CD4-positive, alpha-beta memory T cell (primary cell): ENCODE measurements around the gene SLX4IP. TPM values are rescaled to one million over a fixed set of nuclear protein-coding genes. Genes with fewer than 3 reads are reported as not detected.
A peak's percentile ranks its signal among the peaks of the same experiment; 100 is the strongest.

Experiments
- CTCF ChIA-PET: fragments of 350-600 bp; sonication (Branson Sonifier 250); formaldehyde crosslinking; loops from one replicate; lab custom pipeline; 2021; ENCODE audit warnings: inconsistent platforms; ENCODE audit not compliant: partially characterized antibody; lab: Charles Lee
- POLR2A ChIA-PET: fragments of 350-600 bp; sonication (Branson Sonifier 250); formaldehyde crosslinking; loops from one replicate; lab custom pipeline; 2021; ENCODE audit not compliant: partially characterized antibody; lab: Charles Lee
- DNase-seq, 5 donors: peaks; one replicate each; pipeline versions ENCODE4 v3.0.0 to v3.0.0-alpha.2; 2020 to 2022; ENCODE audit warnings: mixed read lengths in 1 of 5
- H3K27ac ChIP-seq: one replicate; pipeline ENCODE4 v1.7.0; 2013; ENCODE audit warnings: low read depth, low read length
- H3K27me3 ChIP-seq: 2 replicates; pipeline ENCODE4 v1.7.0; 2013; ENCODE audit warnings: mild to moderate bottlenecking, low read length, moderate library complexity; ENCODE audit not compliant: insufficient read depth
- H3K36me3 ChIP-seq: 2 replicates; pipeline ENCODE4 v1.7.0; 2013; ENCODE audit warnings: mild to moderate bottlenecking, low read length, moderate library complexity; ENCODE audit not compliant: insufficient read depth
- H3K4me1 ChIP-seq: 2 replicates; pipeline ENCODE4 v1.7.0; 2013; ENCODE audit warnings: mild to moderate bottlenecking, low read length, moderate library complexity; ENCODE audit not compliant: insufficient read depth
- H3K4me3 ChIP-seq, 2 donors: one replicate each; pipeline ENCODE4 v1.7.0; 2013; ENCODE audit warnings: low read length in 2 of 2, mild to moderate bottlenecking in 1 of 2
- H3K9me3 ChIP-seq, 2 donors: one replicate each; pipeline ENCODE4 v1.7.0; 2013; ENCODE audit warnings: low read length in 2 of 2, control low read depth in 1 of 2; ENCODE audit not compliant: control insufficient read depth in 1 of 2
- H3K27ac Mint-ChIP-seq, 7 donors: one replicate each; pipeline ENCODE4 v1.8.0; 2020 to 2021; ENCODE audit warnings: mixed read lengths in 7 of 7, mild to moderate bottlenecking in 6 of 7, inconsistent platforms in 3 of 7, moderate library complexity in 3 of 7
- H3K27me3 Mint-ChIP-seq, 2 donors: one replicate each; pipeline ENCODE4 v1.8.0; 2020 to 2021; ENCODE audit warnings: mixed read lengths in 2 of 2
- H3K36me3 Mint-ChIP-seq, 2 donors: one replicate each; pipeline ENCODE4 v1.8.0; 2020 to 2021; ENCODE audit warnings: mixed read lengths in 2 of 2, inconsistent platforms in 1 of 2, mild to moderate bottlenecking in 1 of 2
- H3K4me1 Mint-ChIP-seq, 4 donors: one replicate each; pipeline ENCODE4 v1.8.0; 2020 to 2021; ENCODE audit warnings: mixed read lengths in 4 of 4, mild to moderate bottlenecking in 1 of 4
- H3K4me3 Mint-ChIP-seq, 8 donors: one replicate each; pipeline ENCODE4 v1.8.0; 2020 to 2021; ENCODE audit warnings: mixed read lengths in 8 of 8, mild to moderate bottlenecking in 7 of 8, moderate library complexity in 6 of 8, inconsistent platforms in 3 of 8
- H3K9me3 Mint-ChIP-seq, 8 donors: one replicate each; pipeline ENCODE4 v1.8.0; 2020 to 2021; ENCODE audit warnings: mixed read lengths in 8 of 8, mild to moderate bottlenecking in 5 of 8, inconsistent platforms in 3 of 8, moderate library complexity in 1 of 8
- intact Hi-C: fragments of 100-400 bp; cut with micrococcal nuclease; formaldehyde crosslinking; loops from one replicate; pipeline ENCODE4 v1.15.1; 2023
- polyA plus RNA-seq, 2 donors: library from polyadenylated mRNA; unstranded; fragments of 300-500 nt; fragmentation: Illumina TruSeq; gene quantifications; one replicate each; pipeline ENCODE4 v1.2.3, GENCODE V29; 2021
- total RNA-seq, 2 experiments: library from RNA; stranded (reverse); gene quantifications; one replicate each; pipeline ENCODE4 v1.2.3, GENCODE V29; 2021

SLX4IP gene
- total and polyA plus RNA-seq, 4 experiments from 2014 or later: 1.5 to 6.6 (median 4.0) TPM

DNA sequence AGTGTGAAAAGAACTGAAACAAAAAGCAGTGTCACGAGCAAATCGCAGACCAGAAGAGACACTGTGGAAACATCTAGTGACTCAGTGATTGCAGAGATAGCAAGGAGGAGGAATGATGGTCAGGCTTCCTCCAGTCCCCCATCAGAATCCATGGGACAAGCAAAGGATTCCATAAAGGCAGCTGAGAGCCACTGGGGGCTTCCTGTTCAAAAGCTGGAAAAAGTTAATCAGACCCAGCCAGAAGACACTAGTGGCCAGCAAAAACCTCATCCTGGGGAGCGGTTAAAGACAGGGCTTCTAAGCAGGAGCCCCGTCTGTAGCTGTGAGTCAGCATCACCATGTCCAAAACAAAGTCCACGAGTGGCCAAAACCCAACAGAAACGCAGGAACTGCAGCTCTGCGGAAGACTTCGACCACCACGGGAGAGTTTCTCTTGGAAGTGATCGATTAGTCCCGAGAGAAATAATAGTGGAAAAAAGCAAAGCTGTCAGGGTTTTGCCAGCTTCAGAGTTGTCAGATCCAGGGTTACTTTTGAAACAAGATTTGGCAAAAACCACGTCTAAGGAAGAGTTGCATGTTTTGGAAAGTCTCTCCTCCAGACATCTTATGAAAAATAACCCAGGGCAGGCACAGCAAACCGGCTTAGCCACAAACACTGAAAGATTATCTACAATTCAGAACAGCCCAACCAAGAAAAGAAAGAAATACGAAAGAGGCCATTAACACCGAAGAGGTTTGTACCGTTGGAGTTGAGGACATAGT is 187.7 kb downstream of the SLX4IP start:
- CTCF ChIA-PET: no interaction called here
- no peak overlapping the region for H3K4me3 ChIP-seq
- H3K36me3 Mint-ChIP-seq: peaks cover 9 to 33% of the 10 kb centered on the region in 2 donors
- POLR2A ChIA-PET: no interaction called here
- no peaks in the 10 kb centered on the region for H3K27me3 ChIP-seq
- H3K9me3 Mint-ChIP-seq: peaks cover 0 to 2% (median 0%) of the 10 kb centered on the region in 8 donors
- no peak overlapping the region for H3K4me3 Mint-ChIP-seq
- intact Hi-C loops: no loop called here
- H3K27ac Mint-ChIP-seq: peak overlapping the region in 1 of 7 donors; percentile 32
- no peaks in the 10 kb centered on the region for H3K4me1 Mint-ChIP-seq
- H3K36me3 ChIP-seq: no peaks in the 10 kb centered on the region
- H3K9me3 ChIP-seq: no peaks in the 10 kb centered on the region
- no peak overlapping the region for H3K27ac ChIP-seq
- no peak for DNase-seq
- no peaks in the 10 kb centered on the region for H3K4me1 ChIP-seq
- H3K27me3 Mint-ChIP-seq: no peaks in the 10 kb centered on the region

DNA sequence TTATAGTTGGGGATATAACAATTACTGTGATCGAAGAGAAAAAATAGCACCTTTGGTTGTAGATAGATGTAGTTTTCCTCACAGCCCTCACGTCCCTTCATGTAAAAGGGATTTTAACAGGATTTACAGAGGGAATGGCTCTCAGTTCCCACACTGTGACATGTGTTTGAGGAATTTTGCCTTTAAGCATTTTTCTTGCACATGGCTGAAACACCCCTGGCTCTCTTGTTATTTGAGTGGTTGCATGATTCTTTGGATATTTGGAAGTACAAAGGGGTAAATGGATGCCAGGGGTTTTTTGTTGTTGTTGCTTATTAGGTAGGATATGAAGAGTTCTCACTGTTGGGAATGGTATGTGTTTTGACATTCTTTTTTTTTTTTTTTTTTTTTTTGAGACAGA is 190.5 kb downstream of the SLX4IP start:
- Mint-ChIP-seq H3K4me3 (no peak overlapping the region), H3K27ac (no peak overlapping the region), H3K27me3 (no peaks in the 10 kb centered on the region), H3K4me1 (no peaks in the 10 kb centered on the region), H3K36me3 (peaks cover 9 to 33% of the 10 kb centered on the region in 2 donors), H3K9me3 (peaks cover 0 to 2% (median 0%) of the 10 kb centered on the region in 8 donors)
- DNase-seq: no peak
- H3K36me3 ChIP-seq: no peaks in the 10 kb centered on the region
- intact Hi-C loops: no loop called here
- no peaks in the 10 kb centered on the region for H3K9me3 ChIP-seq
- H3K27ac ChIP-seq: no peak overlapping the region
- H3K4me1 ChIP-seq: no peaks in the 10 kb centered on the region
- ChIA-PET POLR2A (no interaction called here), CTCF (no interaction called here)
- H3K27me3 ChIP-seq: no peaks in the 10 kb centered on the region
- no peak overlapping the region for H3K4me3 ChIP-seq

DNA sequence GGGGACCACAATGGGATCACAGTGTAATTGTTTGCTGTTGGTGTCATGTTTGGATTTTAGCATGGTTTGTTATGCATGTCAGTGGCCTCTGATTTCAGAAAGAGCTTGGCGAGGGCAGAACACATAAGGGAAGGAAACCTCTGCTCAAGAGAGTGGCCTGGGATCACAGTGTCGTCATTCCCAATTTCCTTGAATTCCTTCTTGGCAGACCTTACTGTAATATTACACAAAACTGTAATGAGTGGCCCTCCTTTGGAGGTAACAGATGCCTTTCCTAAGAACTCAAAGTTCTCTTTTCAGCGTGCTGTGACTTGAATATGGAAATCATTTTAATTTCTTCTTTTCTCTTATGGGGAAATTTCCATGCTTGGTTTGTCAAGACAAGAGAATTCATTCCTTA is 191.8 kb downstream of the SLX4IP start:
- Mint-ChIP-seq H3K4me3 (no peak overlapping the region), H3K36me3 (peaks cover 6 to 26% of the 10 kb centered on the region in 2 donors), H3K27ac (no peak overlapping the region), H3K4me1 (no peaks in the 10 kb centered on the region), H3K9me3 (peaks cover 0 to 2% (median 0%) of the 10 kb centered on the region in 8 donors), H3K27me3 (no peaks in the 10 kb centered on the region)
- Histone ChIP-seq H3K9me3 (no peaks in the 10 kb centered on the region), H3K4me1 (no peaks in the 10 kb centered on the region), H3K36me3 (no peaks in the 10 kb centered on the region), H3K4me3 (no peak overlapping the region), H3K27ac (no peak overlapping the region), H3K27me3 (no peaks in the 10 kb centered on the region)
- ChIA-PET POLR2A (no interaction called here), CTCF (no interaction called here)
- DNase-seq: no peak
- intact Hi-C loops: no loop called here

DNA sequence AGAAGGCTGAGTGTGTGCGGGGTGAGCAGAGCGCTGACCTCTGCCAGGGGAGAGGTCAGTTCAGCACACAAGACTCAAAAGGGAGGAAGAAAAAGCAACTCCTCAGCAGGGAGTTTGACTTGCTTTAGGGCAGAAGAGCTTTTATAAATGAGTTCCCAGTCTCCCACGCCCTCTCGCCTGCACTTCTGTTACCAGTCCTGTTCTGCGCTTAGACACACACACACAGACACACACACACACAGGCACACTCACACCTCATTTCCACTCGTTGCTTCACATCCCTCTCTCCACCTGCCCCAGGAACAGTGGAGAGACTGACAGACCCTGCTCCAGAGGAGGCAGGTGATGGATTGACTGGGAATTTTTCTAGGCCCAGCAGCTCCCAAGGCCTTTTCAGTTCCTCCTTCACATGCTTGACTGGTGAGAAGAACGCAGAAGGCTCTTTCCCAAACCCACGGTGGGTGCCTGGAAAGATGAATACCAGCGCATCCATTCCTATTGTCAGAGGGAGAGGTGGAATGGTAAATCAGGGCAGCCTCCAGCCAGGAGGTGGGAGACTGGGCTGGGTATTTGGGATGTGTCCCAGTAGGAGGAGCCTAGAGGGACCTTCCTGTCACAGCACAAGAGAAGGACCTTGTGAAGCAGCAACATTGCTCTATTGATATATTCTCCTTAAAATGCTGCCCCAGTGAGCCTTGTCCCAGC is 195.0 kb downstream of the SLX4IP start:
- no peak overlapping the region for H3K4me3 ChIP-seq
- ChIA-PET CTCF (no interaction called here), POLR2A (no interaction called here)
- H3K27ac ChIP-seq: no peak overlapping the region
- H3K36me3 ChIP-seq: no peaks in the 10 kb centered on the region
- no peaks in the 10 kb centered on the region for H3K27me3 Mint-ChIP-seq
- DNase-seq: no peak
- no peaks in the 10 kb centered on the region for H3K4me1 ChIP-seq
- H3K4me3 Mint-ChIP-seq: no peak overlapping the region
- no peaks in the 10 kb centered on the region for H3K9me3 Mint-ChIP-seq
- H3K36me3 Mint-ChIP-seq: peaks cover 0 to under 1% of the 10 kb centered on the region in 2 donors
- H3K27ac Mint-ChIP-seq: no peak overlapping the region
- peaks cover 0 to 4% (median 0%) of the 10 kb centered on the region in 4 donors for H3K4me1 Mint-ChIP-seq
- H3K9me3 ChIP-seq: no peaks in the 10 kb centered on the region
- intact Hi-C loops: no loop called here
- no peaks in the 10 kb centered on the region for H3K27me3 ChIP-seq

DNA sequence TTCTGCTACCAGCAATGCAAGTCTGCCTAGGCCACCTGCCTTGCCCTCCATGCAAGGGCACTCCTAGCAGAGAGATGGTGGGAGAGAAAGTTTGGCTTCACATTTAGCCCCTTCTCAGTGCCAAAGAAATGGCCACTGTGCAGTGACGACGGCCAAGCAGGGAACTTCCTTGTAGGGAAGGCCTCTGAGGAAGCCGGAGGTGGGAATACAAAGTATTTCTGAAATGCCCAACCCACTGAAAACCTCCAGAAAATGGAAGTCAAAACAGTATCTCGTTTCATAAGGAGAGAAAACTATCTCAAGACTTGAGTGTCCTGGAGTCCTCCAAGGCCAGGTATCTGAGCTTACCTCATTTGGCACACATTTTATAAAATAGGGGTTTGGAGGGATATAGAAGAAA is 196.0 kb downstream of the SLX4IP start:
- H3K4me1 ChIP-seq: no peaks in the 10 kb centered on the region
- H3K36me3 ChIP-seq: no peaks in the 10 kb centered on the region
- no peaks in the 10 kb centered on the region for H3K9me3 ChIP-seq
- DNase-seq: no peak
- H3K27ac ChIP-seq: no peak overlapping the region
- Mint-ChIP-seq H3K27ac (no peak overlapping the region), H3K4me1 (peaks cover 0 to 4% (median 0%) of the 10 kb centered on the region in 4 donors), H3K9me3 (no peaks in the 10 kb centered on the region), H3K4me3 (no peak overlapping the region), H3K36me3 (no peaks in the 10 kb centered on the region), H3K27me3 (no peaks in the 10 kb centered on the region)
- CTCF ChIA-PET: no interaction called here
- no peaks in the 10 kb centered on the region for H3K27me3 ChIP-seq
- no peak overlapping the region for H3K4me3 ChIP-seq
- POLR2A ChIA-PET: no interaction called here
- intact Hi-C loops: no loop called here

DNA sequence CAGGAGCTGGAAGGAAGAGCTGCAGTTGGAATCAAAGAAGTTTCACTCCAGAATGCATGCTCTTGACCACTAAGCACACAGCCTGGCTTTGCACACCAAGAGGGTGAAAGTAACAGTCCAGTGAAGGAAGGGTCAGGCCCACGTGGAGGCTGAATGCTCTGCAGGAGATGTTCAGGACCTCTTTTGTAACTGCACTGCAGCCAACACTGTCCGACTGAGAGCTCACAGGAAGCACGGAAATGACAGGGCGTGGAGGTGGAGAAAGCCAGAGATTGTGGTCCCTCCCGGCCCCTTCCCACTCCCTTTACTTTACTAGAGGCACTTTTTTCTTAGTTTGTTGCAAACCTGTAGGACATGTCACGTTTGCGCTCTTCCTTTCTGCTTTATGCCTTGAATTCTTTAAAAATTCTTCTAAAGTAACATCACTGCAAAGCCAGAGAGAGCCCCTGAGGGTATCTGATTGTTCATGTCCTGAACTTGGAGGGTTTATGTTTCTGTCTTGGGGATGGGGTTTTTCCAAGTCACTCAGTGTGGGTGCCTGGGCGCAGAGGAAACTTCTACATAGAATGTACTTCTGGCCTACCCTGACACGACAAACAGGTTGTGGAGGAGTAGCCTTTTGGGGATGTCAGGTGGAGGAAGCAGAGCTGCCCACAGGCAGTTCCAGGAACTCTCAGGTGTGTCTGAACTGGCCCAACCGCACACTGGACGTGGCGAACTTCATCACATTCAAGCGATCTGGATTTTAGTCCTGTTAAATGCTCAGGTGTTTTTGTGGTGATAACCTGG is 197.8 kb downstream of the SLX4IP start:
- H3K36me3 ChIP-seq: no peaks in the 10 kb centered on the region
- POLR2A ChIA-PET: no interaction called here
- peak overlapping the region in 1 of 7 donors; percentile 62 for H3K27ac Mint-ChIP-seq
- H3K9me3 Mint-ChIP-seq: no peaks in the 10 kb centered on the region
- no peaks in the 10 kb centered on the region for H3K27me3 ChIP-seq
- H3K4me1 Mint-ChIP-seq: peaks cover 0 to 4% (median 0%) of the 10 kb centered on the region in 4 donors
- no peaks in the 10 kb centered on the region for H3K4me1 ChIP-seq
- H3K4me3 Mint-ChIP-seq: peak overlapping the region in 1 of 8 donors; percentile 26
- no peaks in the 10 kb centered on the region for H3K9me3 ChIP-seq
- no peaks in the 10 kb centered on the region for H3K27me3 Mint-ChIP-seq
- H3K4me3 ChIP-seq: no peak overlapping the region
- H3K36me3 Mint-ChIP-seq: no peaks in the 10 kb centered on the region
- CTCF ChIA-PET: no interaction called here
- DNase-seq: no peak
- intact Hi-C loops: no loop called here
- no peak overlapping the region for H3K27ac ChIP-seq

DNA sequence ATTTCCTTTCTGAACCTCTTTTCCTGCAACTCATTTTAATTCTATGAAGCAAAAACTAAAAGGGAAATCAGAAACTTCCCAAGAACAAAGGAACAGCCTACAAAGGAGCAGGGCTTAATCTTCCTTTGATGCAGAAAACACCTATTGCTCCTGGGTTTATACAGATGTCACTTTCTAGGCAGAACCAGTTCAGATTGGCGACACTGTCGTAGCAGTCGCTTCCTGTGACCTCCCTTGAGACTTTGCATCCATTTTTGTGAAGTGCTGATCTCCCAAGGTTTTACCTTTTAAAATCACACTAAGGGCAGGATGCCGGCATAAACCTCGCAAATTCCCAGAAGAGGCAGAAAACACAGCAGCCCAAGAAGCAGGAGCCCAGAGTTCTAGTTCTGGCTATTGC is 198.6 kb downstream of the SLX4IP start:
- intact Hi-C loops: no loop called here
- Mint-ChIP-seq H3K9me3 (no peaks in the 10 kb centered on the region), H3K4me1 (peaks cover 0 to 4% (median 0%) of the 10 kb centered on the region in 4 donors), H3K27ac (peak overlapping the region in 1 of 7 donors; percentile 11), H3K4me3 (no peak overlapping the region), H3K27me3 (no peaks in the 10 kb centered on the region), H3K36me3 (no peaks in the 10 kb centered on the region)
- ChIA-PET CTCF (no interaction called here), POLR2A (no interaction called here)
- Histone ChIP-seq H3K4me3 (no peak overlapping the region), H3K9me3 (no peaks in the 10 kb centered on the region), H3K27me3 (no peaks in the 10 kb centered on the region), H3K36me3 (no peaks in the 10 kb centered on the region), H3K27ac (no peak overlapping the region), H3K4me1 (no peaks in the 10 kb centered on the region)
- DNase-seq: no peak
